Activated T-helper 1 cell treated with anti-CD3 and anti-CD28 coated beads, Interleukin-2, amount 50 U/mL, for 16 hours (primary cell): ENCODE data around the gene MRGPRF.
"Not testable (repeated sequence)": the region's sequence is repeated elsewhere in the genome, so short reads cannot be mapped to it uniquely, and the experiment has no call there.

Experiments
- DNase-seq, 2 donors: peaks; one replicate each; pipeline ENCODE4 v3.0.0-alpha.2; 2020; ENCODE audit warnings: low read depth in 1 of 2, low spot score in 1 of 2

MRGPRF gene

DNA sequence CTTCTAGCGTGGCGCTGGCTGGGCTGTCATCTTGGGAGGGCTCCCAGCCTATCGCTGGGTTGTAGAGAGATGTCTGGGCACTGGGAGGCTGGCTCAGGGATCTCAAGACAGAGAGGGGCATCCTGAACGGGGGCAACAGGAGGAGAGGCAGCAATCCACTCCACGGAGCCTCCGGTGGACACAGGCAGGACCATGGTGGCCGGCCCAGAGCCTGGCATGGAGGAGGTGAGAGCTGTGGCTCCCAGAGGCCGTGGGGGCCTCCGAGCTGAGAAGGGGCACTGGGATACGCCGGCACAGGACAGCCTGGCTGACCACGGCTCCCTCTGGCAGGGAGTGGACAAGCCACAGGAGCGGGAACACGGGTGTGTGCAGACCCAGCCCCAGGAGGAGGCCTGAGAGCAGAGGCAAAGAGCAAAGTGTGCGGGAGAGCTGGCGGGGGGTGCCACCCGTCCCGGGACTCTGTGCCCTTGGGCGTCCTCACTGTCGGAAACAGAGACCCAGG lies 9.1 kb downstream of the MRGPRF start:
- DNase-seq = no peak

DNA sequence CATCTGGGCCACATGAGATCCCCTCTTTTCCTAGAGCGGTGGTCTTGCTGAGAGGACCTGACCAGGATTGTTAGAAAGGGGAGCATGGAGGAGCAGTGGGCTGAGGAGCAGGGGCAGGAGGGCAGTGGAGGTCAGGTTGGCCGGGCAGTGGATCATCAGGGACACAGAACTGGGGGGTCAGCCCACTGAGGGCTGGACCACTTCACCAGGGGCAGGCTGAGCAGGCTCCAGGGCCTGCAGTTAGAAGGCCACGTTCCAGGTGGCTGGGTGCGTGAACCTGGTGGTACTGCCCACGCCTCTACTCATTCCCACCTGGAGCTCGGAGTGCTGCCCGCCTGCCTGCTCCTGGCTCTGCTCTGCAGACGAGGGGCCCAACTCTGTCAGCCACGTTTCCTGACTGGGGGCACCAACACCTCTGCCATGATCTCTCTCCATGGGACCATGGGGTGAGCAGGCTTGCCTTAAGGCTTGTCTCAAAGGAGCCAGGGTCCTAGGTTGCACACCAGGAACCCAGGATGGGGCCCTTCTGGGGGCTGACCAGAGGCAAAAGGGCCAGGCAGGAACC lies 9.7 kb downstream of the MRGPRF start:
- no peak for DNase-seq

- DNase-seq = no peak
Observed at GRCh38 chr11:69002570-69003231, 10.3 kb downstream of the MRGPRF start.

GRCh38 chr11:69002110-69002569 lies 10.9 kb downstream of the MRGPRF start:
- DNase-seq = no peak

- no peak for DNase-seq
Observed at GRCh38 chr11:69001243-69002081, 11.6 kb downstream of the MRGPRF start.

- DNase-seq = no peak
Observed at GRCh38 chr11:69000831-69001242, 12.2 kb downstream of the MRGPRF start.

DNA sequence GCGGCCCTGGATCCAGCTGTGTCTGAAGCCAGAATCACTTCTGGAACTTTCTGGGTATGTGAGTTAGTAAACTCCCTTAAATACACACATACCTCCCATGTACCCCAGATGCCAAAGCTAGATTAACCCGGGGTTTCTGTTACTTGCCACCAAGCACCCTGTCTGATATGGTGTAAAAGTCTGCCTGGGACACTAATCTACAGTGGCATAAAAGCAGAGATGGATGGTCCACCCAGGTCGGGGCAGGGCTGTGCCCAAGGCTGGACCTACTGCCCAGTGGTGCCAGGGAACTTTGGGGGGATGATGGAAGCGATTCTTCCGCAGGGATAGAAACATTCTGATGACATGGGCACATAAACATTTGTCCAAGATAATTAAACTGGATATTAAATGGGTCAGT lies 12.7 kb downstream of the MRGPRF start:
- no peak for DNase-seq

DNA sequence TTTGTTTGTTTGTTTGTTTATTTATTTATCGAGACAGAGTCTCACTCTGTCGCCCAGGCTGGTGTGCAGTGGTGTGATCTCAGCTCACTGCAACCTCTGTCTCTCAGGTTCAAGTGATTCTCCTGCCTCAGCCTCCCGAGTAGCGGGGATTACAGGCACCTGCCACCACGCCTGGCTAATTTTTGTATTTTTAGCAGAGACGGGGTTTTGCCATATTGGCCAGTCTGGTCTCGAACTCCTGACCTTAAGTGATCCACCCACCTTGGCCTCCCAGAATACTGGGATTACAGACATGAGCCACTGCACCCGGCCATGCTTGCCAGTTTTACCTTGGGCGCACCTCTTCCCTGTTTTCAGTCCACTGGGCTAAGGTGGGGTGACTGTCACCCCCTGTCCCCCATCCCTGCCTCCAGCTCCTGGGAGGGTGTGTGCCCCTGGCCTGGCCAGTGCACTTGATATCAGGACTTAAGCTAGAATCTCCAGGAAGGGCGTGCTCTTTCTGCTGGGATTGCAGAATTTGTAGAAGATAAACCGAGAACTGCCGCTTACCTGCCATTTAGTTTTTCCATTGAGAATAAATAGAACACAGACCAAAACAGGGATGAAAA lies 13.2 kb downstream of the MRGPRF start:
- not testable (repeated sequence) for DNase-seq

DNA sequence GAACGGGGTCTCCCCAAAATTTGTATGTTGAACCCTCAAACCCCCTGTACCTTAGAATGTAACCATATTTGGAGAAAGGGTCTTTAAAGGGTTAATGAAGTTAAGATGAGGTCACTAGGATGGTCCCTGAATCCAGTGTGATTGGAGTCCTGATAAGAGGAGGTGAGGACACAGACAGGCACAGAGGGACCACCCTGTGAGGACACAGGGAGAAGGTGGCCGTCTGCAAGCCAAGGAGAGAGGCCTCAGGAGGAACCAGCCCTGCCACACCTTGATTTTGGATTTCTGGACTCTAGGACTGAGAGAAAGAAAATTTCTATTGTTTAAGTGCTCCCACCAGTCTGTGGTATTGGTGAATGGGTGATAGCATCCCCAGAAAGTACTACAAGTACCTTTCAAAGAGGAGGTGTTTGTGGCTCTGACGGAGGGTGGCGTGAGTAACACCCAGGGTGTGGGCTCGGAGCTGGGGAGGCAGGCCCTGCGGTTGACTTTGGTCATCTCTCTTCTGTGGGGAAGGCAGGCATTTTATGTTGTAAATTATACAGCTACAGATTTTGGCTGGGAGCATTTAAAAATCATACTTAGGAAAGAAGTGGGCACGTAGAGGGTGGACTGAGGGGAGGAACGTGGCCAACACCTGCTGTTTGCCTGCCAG lies 13.8 kb downstream of the MRGPRF start:
- no peak for DNase-seq

GRCh38 chr11:68998390-68998911 lies 14.6 kb downstream of the MRGPRF start:
- DNase-seq = no peak

DNA sequence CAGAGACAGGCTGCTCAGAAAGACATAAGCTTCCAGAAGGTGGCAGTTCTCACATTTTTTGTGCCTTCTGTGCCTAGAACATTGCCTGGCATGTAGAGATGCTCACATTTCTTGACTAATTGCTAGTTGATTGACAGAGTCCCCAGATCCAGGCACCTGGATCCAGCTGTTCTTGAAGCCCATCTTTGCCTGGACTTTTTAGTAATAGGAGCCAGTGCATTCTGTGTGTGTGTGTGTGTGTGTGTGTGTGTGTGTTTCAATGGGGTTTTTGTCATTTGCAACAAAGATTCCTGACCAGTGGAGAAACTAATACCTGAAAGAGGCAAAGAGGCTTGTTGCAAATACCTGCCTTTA lies 15.1 kb downstream of the MRGPRF start:
- DNase-seq = no peak

DNA sequence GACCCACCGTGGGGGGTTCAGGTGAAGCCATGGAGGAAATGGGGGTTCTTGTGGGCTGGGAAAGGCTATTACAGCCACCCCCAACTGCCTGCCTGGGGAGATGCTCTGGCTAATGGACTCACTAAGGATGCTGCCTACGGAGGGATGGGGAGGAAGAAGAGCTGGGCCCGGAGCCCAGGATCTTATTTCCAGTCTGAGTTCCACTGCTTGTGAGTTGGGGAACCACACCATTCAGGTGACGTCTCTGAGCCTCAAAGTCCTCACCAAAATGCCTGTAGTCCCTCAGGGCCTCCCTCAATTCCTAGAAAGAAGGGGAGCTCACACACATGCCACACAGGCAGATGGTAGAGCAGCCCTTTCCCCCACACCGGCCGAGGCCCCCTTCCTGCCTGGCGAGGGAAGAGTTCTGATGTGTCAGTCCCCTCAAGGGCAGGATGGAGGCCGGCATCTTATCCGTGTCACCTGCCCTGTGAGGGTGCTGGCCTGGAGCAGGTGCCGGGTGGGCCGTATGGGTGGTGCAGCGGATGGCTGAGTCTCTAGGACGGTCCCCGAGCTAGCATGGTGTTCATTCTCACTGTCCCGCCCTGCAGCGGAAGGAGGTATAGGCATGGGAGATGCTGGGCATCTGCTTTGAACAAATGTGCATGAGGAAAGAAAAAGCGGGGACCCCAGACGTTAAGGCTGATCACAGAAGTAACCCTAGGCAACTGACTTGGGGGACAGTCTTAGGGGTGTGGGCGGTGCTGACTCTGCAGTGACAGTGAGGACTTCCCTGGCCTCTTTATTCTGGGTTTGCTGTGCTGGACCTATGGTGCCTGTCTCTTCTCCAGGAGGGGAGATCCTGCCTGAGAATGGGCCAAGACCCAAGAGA lies 15.7 kb downstream of the MRGPRF start:
- DNase-seq = no peak

DNA sequence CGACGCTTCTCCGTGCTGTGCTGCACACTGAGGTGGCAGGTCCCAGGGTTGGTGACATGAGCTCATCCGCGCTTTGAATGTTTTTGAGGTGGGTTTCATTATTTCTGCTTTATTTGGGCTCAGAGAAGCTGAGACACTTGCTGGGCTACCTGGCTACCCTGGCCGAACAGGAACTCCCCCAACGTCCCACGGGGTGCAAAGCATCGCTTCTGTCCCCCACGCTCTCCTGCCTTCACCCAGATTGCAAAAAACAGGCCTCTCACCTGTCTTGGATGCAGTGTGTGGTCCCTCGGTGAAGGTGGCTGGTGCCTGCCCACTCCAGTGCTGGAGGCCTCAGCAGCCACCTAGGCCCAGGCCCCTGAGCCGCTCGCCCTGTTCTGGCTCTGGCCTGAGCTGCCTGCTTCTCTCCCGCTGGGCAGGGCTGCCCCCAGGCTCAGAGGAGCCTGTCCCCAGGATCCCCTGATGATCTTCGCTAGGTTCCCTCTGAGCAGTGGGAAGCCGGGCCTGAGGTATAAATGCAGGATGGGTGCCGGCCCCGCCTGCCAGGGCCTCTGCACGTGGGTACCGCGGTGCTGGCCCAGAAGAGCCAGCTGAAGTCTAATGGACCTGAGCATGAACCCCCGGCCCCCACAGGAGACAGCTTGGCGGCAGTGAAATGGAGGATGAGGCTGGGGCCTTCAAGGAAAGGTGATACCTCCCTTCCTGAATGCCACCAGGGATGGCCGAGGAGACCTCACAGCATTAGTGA lies 16.5 kb downstream of the MRGPRF start:
- no peak for DNase-seq

- DNase-seq = no peak
Observed at GRCh38 chr11:68994894-68995285, 18.2 kb downstream of the MRGPRF start.

- no peak for DNase-seq
Observed at GRCh38 chr11:68994161-68994893, 18.7 kb downstream of the MRGPRF start.

DNA sequence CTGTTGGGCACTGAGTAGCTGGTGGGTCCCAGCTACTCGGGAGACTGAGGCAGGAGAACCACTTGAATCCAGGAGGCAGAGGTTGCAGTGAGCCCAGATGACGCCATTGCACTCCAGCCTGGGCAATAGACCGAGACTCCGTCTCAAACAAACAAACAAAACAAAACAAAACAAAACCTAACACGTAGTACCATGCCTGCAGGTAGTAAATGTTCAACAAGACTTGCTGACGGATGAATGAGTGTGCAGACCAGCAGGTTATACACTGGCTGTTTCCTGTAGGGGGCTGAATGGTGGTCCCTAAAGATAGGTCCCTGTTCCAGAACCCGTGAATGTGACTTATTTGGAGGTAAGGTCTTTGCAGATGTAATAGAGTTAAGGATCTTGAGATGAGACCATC lies 19.5 kb downstream of the MRGPRF start:
- no peak for DNase-seq

DNA sequence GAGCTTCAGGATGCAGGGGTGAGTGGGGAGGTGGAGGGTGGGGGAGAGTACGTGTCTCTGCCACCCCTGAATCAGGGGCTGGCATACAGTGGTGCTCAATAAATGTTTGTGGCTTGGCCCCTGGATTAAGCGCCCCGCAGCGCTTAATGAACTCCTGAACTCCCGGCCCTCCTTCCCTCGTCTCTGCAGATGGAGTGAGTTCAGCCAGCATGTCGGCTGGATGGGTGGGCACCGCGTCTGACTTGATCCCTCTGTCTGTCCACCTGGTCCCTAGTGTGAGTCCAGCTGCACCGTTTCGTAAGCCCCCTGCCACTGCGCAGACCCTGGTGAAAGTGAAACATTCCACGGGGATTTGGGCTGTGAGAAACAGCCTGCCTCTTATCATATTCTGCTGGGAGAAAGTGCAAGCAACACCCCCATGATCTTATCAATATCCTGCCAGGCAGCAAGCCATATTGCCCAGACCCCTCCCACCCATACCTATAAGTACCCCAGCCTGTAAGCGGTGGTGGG lies 20.2 kb downstream of the MRGPRF start:
- DNase-seq = no peak

DNA sequence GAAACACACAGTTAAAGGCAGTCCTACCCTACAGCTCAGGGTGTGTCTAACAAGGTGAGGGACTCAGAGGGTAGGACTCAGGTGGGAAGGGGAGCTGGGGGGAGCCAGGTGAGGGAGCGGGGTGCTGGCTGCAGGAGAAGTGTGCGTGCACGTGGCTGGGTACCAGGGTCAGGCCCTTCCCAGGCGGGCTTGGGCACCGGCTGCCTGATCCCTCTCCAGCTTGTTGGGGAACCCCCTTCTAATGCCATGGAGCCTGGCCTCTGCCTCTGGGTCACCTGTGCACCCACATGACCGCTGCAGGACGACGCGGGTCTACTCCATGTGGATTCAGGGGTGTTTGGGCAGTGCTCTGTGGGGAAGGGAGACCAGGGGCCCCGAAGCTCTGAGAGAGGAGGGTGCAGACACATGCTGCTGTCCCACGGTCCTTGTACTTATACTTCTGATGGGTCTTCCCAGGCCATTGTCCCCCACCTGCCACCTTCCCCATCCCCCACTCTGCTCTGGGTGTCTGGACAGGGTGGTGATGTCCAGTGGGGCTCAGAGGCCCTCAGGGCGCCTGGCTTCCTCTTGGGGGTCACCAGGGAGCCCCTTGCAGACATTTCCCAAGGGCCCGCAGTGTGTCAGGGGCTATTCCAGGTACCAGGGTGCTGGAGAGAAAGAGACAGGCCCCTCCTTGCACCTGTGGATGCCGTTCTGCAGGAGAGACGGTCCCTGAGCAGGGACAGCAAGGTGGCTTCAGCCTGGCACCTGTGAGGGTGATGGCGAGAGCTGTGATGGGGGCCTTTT lies 21.9 kb downstream of the MRGPRF start:
- no peak for DNase-seq
